H7 (cell line): ENCODE data around the gene ALPG. TPM values are rescaled to one million over a fixed set of nuclear protein-coding genes. Genes with fewer than 3 reads are reported as not detected.
"Not testable (repeated sequence)": the region's sequence is repeated elsewhere in the genome, so short reads cannot be mapped to it uniquely, and the experiment has no call there.

Experiments used
- DNase-seq: peaks from one replicate; pipeline ENCODE4 v3.0.0; 2012
- H3K27me3 ChIP-seq: 2 replicates; pipeline ENCODE4 v1.6.0; 2011; ENCODE audit warnings: mild to moderate bottlenecking, low read length; ENCODE audit not compliant: control insufficient read depth, insufficient read depth
- H3K36me3 ChIP-seq: replicated peaks from 2 replicates; pipeline ENCODE4 v1.5.1; 2011; ENCODE audit warnings: low read length; ENCODE audit not compliant: control insufficient read depth, insufficient read depth
- H3K4me3 ChIP-seq: 2 replicates; pipeline ENCODE4 v1.5.1; 2011; ENCODE audit warnings: low read depth, mild to moderate bottlenecking, control low read depth, low read length, moderate library complexity; ENCODE audit not compliant: insufficient read depth
- total RNA-seq: library from RNA; depleted of rRNA; stranded (reverse); fragments of >200 nt; shearing (Covaris generic); gene quantifications from 2 replicates; pipeline ENCODE4 v1.2.3, GENCODE V29; 2014

The ALPG gene
- total RNA-seq, 1 experiment from 2014 or later, result 0.21 TPM

GRCh38 chr2:232443669-232444408, 37.2 kb downstream of the ALPG start:
- DNase-seq, H3K4me3 ChIP-seq, H3K27me3 ChIP-seq, H3K36me3 ChIP-seq: not testable (repeated sequence)

GRCh38 chr2:232444409-232445148, 37.9 kb downstream of the ALPG start:
- H3K4me3 ChIP-seq, result no peak overlapping the region
- H3K27me3 ChIP-seq, result no peaks in the 10 kb centered on the region
- no peaks in the 10 kb centered on the region for H3K36me3 ChIP-seq
- DNase-seq, result peak; percentile 87

GRCh38 chr2:232445149-232445885, 38.7 kb downstream of the ALPG start:
- H3K27me3 ChIP-seq, H3K4me3 ChIP-seq, H3K36me3 ChIP-seq: not testable (repeated sequence)
- DNase-seq, result peak; percentile 47

- H3K4me3 ChIP-seq, H3K27me3 ChIP-seq, H3K36me3 ChIP-seq: not testable (repeated sequence)
- peak; percentile 73 for DNase-seq
Observed at GRCh38 chr2:232446266-232446777, 39.7 kb downstream of the ALPG start.

- peak; percentile 49 for DNase-seq
- Histone ChIP-seq H3K27me3 (no peaks in the 10 kb centered on the region), H3K36me3 (no peaks in the 10 kb centered on the region), H3K4me3 (no peak overlapping the region)
Observed at GRCh38 chr2:232447091-232447620, 40.5 kb downstream of the ALPG start.

- peak; percentile 57 for DNase-seq
- H3K27me3 ChIP-seq, result no peaks in the 10 kb centered on the region
- no peaks in the 10 kb centered on the region for H3K36me3 ChIP-seq
- H3K4me3 ChIP-seq, result no peak overlapping the region
Observed at GRCh38 chr2:232447638-232448303, 41.1 kb downstream of the ALPG start.

GRCh38 chr2:232448304-232448690, 41.7 kb downstream of the ALPG start:
- H3K36me3 ChIP-seq, result no peaks in the 10 kb centered on the region
- peak; percentile 39 for DNase-seq
- no peak overlapping the region for H3K4me3 ChIP-seq
- H3K27me3 ChIP-seq, result no peaks in the 10 kb centered on the region

- Histone ChIP-seq H3K36me3 (no peaks in the 10 kb centered on the region), H3K4me3 (no peak overlapping the region), H3K27me3 (no peaks in the 10 kb centered on the region)
- peak; percentile 64 for DNase-seq
Observed at GRCh38 chr2:232449964-232450363, 43.3 kb downstream of the ALPG start.

GRCh38 chr2:232451645-232452044, 45.0 kb downstream of the ALPG start:
- DNase-seq, result peak; percentile 38
- not testable (repeated sequence) for H3K4me3 ChIP-seq, H3K36me3 ChIP-seq, H3K27me3 ChIP-seq

GRCh38 chr2:232454630-232455029, 48.0 kb downstream of the ALPG start:
- Histone ChIP-seq H3K4me3 (no peak overlapping the region), H3K27me3 (no peaks in the 10 kb centered on the region), H3K36me3 (no peaks in the 10 kb centered on the region)
- peak; percentile 38 for DNase-seq

- Histone ChIP-seq H3K4me3 (no peak within 1 kb of the TSS), H3K36me3 (no peaks in the 10 kb centered on the region), H3K27me3 (no peaks in the 10 kb centered on the region)
- peak; percentile 45 for DNase-seq
Observed at GRCh38 chr2:232455426-232456255, 49.0 kb downstream of the ALPG start, which contains the start of gene ALPI. Gene ALPI, plus strand, starts transcription at chr2:232456153. Its CDS starts 47 bp downstream, at chr2:232456200.

GRCh38 chr2:232456296-232457120, 49.9 kb downstream of the ALPG start:
- Histone ChIP-seq H3K27me3 (no peaks in the 10 kb centered on the region), H3K36me3 (no peaks in the 10 kb centered on the region), H3K4me3 (no peak overlapping the region)
- peak; percentile 39 for DNase-seq
